ENCODE data around the gene RAB4B.

GRCh38 chr19:40768869-40769268, 9.2 kb upstream of the RAB4B start:
- TF ChIP-seq CTCF (IDR thresholded peaks at IDR 0.05) (no peak), POLR2A (IDR thresholded peaks at IDR 0.05) (no peak)

Data from body of pancreas (tissue), 4 donors.